MCF 10A (cell line): ENCODE data around the gene CD44. TPM values are rescaled to one million over a fixed set of nuclear protein-coding genes. Genes with fewer than 3 reads are reported as not detected.

Experiments
- BruUV-seq: library from RNA; stranded (reverse); fragments of 400-500 nt; replicated peaks from 2 replicates; lab custom pipeline; 2021; lab: Mats Ljungman, UMichigan
- CTCF ChIA-PET: fragments of 300-600 bp; sonication (Branson Sonifier 250); formaldehyde crosslinking; extraction: SDS; loops from one replicate; lab custom pipeline; 2021; ENCODE audit warnings: antibody characterized with exemption, inconsistent platforms; lab: Yijun Ruan, JAX
- POLR2A ChIA-PET: fragments of 300-600, 350-650 bp; sonication (Branson Sonifier 250); formaldehyde crosslinking; extraction: SDS; loops from one replicate; lab custom pipeline; 2020; ENCODE audit warnings: antibody characterized with exemption, inconsistent platforms; lab: Yijun Ruan, JAX
- DNase-seq: peaks from one replicate; pipeline ENCODE4 v3.0.0-alpha.2; 2018; ENCODE audit not compliant: unreplicated experiment
- H3K27ac Mint-ChIP-seq: one replicate; pipeline ENCODE4 v1.8.0; 2022; ENCODE audit warnings: mild to moderate bottlenecking, low read depth, mixed read lengths; ENCODE audit not compliant: unreplicated experiment
- H3K27me3 Mint-ChIP-seq: one replicate; pipeline ENCODE4 v1.8.0; 2022; ENCODE audit warnings: mixed read lengths; ENCODE audit not compliant: insufficient read depth, unreplicated experiment
- H3K36me3 Mint-ChIP-seq: one replicate; pipeline ENCODE4 v1.8.0; 2022; ENCODE audit warnings: mild to moderate bottlenecking, moderate library complexity, mixed read lengths; ENCODE audit not compliant: insufficient read depth, unreplicated experiment
- H3K4me1 Mint-ChIP-seq: one replicate; pipeline ENCODE4 v1.8.0; 2022; ENCODE audit warnings: mixed read lengths; ENCODE audit not compliant: insufficient read depth, unreplicated experiment
- H3K4me3 Mint-ChIP-seq: one replicate; pipeline ENCODE4 v1.8.0; 2022; ENCODE audit warnings: mild to moderate bottlenecking, moderate library complexity, mixed read lengths; ENCODE audit not compliant: unreplicated experiment
- H3K9me3 Mint-ChIP-seq: one replicate; pipeline ENCODE4 v1.8.0; 2022; ENCODE audit warnings: mixed read lengths; ENCODE audit not compliant: unreplicated experiment
- CTCF ChIP-seq: fragments of 200-600 bp; IDR thresholded peaks from one replicate; pipeline ENCODE4 v1.8.0; 2022; ENCODE audit warnings: antibody characterized with exemption, mild to moderate bottlenecking; ENCODE audit not compliant: unreplicated experiment
- intact Hi-C: fragments of 100-400 bp; cut with micrococcal nuclease; formaldehyde crosslinking; loops from 2 replicates; pipeline ENCODE4 v1.14.1; 2022
- total RNA-seq: library from RNA; stranded (reverse); gene quantifications from 2 replicates; pipeline ENCODE4 v1.2.3, GENCODE V29; 2022

CD44 gene
- total RNA-seq, 1 experiment from 2014 or later, result 446 TPM

- TF ChIP-seq CTCF, result no peak
- Mint-ChIP-seq H3K4me3 (no peak overlapping the region), H3K27ac (peak overlapping the region; percentile 79), H3K36me3 (peaks cover 13% of the 10 kb centered on the region), H3K9me3 (no peaks in the 10 kb centered on the region), H3K4me1 (peaks cover 45% of the 10 kb centered on the region), H3K27me3 (no peaks in the 10 kb centered on the region)
- no TSS peak for BruUV-seq
- ChIA-PET CTCF (interaction anchor here (0.7 to 1.5 kb wide), 4 partner anchors 16 to 320 kb away, joined by 3 to 6 read pairs (median 4); no protein-coding TSS in a partner anchor), POLR2A (interaction anchor here (0.8 to 15.7 kb wide), 5 partner anchors 13 to 243 kb away, joined by 3 to 233 read pairs (median 22); partner anchors contain the start of gene CD44)
- DNase-seq, result no peak
- intact Hi-C loops, result no loop called here
Measured at GRCh38 chr11:35160246-35160824, 21.4 kb downstream of the CD44 start.

- TF ChIP-seq CTCF, result no peak
- no TSS peak for BruUV-seq
- Mint-ChIP-seq H3K27me3 (no peaks in the 10 kb centered on the region), H3K27ac (peak overlapping the region; percentile 79), H3K9me3 (no peaks in the 10 kb centered on the region), H3K36me3 (peaks cover 13% of the 10 kb centered on the region), H3K4me3 (no peak overlapping the region), H3K4me1 (peaks cover 52% of the 10 kb centered on the region)
- POLR2A ChIA-PET, result interaction anchor here (0.6 to 15.7 kb wide), 8 partner anchors 9 to 259 kb away, joined by 3 to 233 read pairs (median 3); partner anchors contain the start of gene CD44
- intact Hi-C loops, result no loop called here
- CTCF ChIA-PET, result interaction anchor here (1.7 kb wide), 1 partner anchor 14 kb away, joined by 5 read pairs; no protein-coding TSS in a partner anchor
- no peak for DNase-seq
Measured at GRCh38 chr11:35160902-35161597, 22.1 kb downstream of the CD44 start.

GRCh38 chr11:35162745-35163144 lies 23.8 kb downstream of the CD44 start:
- intact Hi-C loops, result no loop called here
- CTCF ChIA-PET, result interaction anchor here (0.7 to 2.0 kb wide), 12 partner anchors 11 to 847 kb away, joined by 3 to 9 read pairs (median 4); partner anchors contain the start of gene CD44
- peak overlapping the region; percentile 44 for H3K27ac Mint-ChIP-seq
- H3K4me1 Mint-ChIP-seq, result peaks cover 61% of the 10 kb centered on the region
- no TSS peak for BruUV-seq
- TF ChIP-seq CTCF, result no peak
- H3K36me3 Mint-ChIP-seq, result peaks cover 13% of the 10 kb centered on the region
- POLR2A ChIA-PET, result interaction anchor here (0.6 to 15.7 kb wide), 15 partner anchors 8 to 225 kb away, joined by 3 to 233 read pairs (median 5); partner anchors contain the start of gene CD44
- no peaks in the 10 kb centered on the region for H3K9me3 Mint-ChIP-seq
- H3K27me3 Mint-ChIP-seq, result no peaks in the 10 kb centered on the region
- H3K4me3 Mint-ChIP-seq, result no peak overlapping the region
- DNase-seq, result no peak

GRCh38 chr11:35163209-35163608 lies 24.2 kb downstream of the CD44 start:
- Mint-ChIP-seq H3K36me3 (peaks cover 13% of the 10 kb centered on the region), H3K27me3 (no peaks in the 10 kb centered on the region), H3K4me3 (no peak overlapping the region), H3K9me3 (no peaks in the 10 kb centered on the region), H3K27ac (peak overlapping the region; percentile 44), H3K4me1 (peaks cover 60% of the 10 kb centered on the region)
- ChIA-PET POLR2A (interaction anchor here (0.6 to 15.7 kb wide), 17 partner anchors 9 to 225 kb away, joined by 3 to 233 read pairs (median 5); partner anchors contain the start of gene CD44), CTCF (interaction anchor here (0.7 to 2.0 kb wide), 11 partner anchors 11 to 848 kb away, joined by 3 to 9 read pairs (median 3); partner anchors contain the start of gene CD44)
- peak; percentile 54 for DNase-seq
- no TSS peak for BruUV-seq
- intact Hi-C loops, result no loop called here
- no peak for TF ChIP-seq CTCF
